Measurements from ENCODE around the gene AGO1. TPM values are rescaled to one million over a fixed set of nuclear protein-coding genes. Genes with fewer than 3 reads are reported as not detected.

The AGO1 gene
- total RNA-seq (6.1 TPM), polyA plus RNA-seq (3.7 TPM)
- long read RNA-seq, donor 1, full-length matches to known transcripts = 1 of 1 reads
- long read RNA-seq, donor 1, partial matches to known transcripts = 0 of 1 reads
- long read RNA-seq, donor 1, other reads (novel, unspliced or antisense) = 0 of 1 reads
- long read RNA-seq, donor 2, full-length matches to known transcripts = 4 of 9 reads
- long read RNA-seq, donor 2, partial matches to known transcripts = 5 of 9 reads
- long read RNA-seq, donor 2, other reads (novel, unspliced or antisense) = 0 of 9 reads
- long read RNA-seq, donor 3 = 0 reads
- long read RNA-seq, donor 4, full-length matches to known transcripts = 1 of 1 reads
- long read RNA-seq, donor 4, partial matches to known transcripts = 0 of 1 reads
- long read RNA-seq, donor 4, other reads (novel, unspliced or antisense) = 0 of 1 reads
- long read RNA-seq, donor 5 = 0 reads
- long read RNA-seq, donor 6, full-length matches to known transcripts = 1 of 1 reads
- long read RNA-seq, donor 6, partial matches to known transcripts = 0 of 1 reads
- long read RNA-seq, donor 6, other reads (novel, unspliced or antisense) = 0 of 1 reads
- long read RNA-seq, donor 7 = 0 reads
- long read RNA-seq, donor 8 = 0 reads
- long read RNA-seq, donor 9, full-length matches to known transcripts = 1 of 1 reads
- long read RNA-seq, donor 9, partial matches to known transcripts = 0 of 1 reads
- long read RNA-seq, donor 9, other reads (novel, unspliced or antisense) = 0 of 1 reads
- long read RNA-seq, donor 10 = 0 reads

GRCh38 chr1:35882945-35883634, at the start of gene AGO1:
AGO1 (plus strand) TSS chr1:35883209; CDS start chr1:35883422, 213 bp downstream.
- 1% methylated on average over 58 of the region's 58 CpGs for WGBS
- H3K36me3 ChIP-seq (ENCODE audit: control insufficient read depth in 2 of 2, insufficient read depth in 2 of 2, low read length in 1 of 2) = no peaks in the 10 kb centered on the region
- peak within 1 kb of the TSS; percentile 32 to 53 for H3K27ac ChIP-seq (ENCODE audit: low read depth in 1 of 2, low read length in 1 of 2)
- no peaks in the 10 kb centered on the region for H3K27me3 ChIP-seq (ENCODE audit: control insufficient read depth in 2 of 2, insufficient read depth in 1 of 2, low read length in 1 of 2)
- DNase-seq (ENCODE audit: low read depth in 6 of 9, low spot score in 9 of 9) = peak; percentile 70 to 96 (median 91)
- H3K4me3 ChIP-seq (ENCODE audit: low read length in 2 of 2) = peak within 1 kb of the TSS; percentile 98 to 99
- no peaks in the 10 kb centered on the region for H3K9me3 ChIP-seq (ENCODE audit: control insufficient read depth in 2 of 2, insufficient read depth in 1 of 2, low read length in 1 of 2)
- H3K4me1 ChIP-seq (ENCODE audit: control insufficient read depth in 2 of 2, insufficient read depth in 2 of 2, low read length in 2 of 2) = peaks cover 10 to 17% of the 10 kb centered on the region in 2 donors

- Histone ChIP-seq H3K4me1 (ENCODE audit: control insufficient read depth in 2 of 2, insufficient read depth in 2 of 2, low read length in 2 of 2) (no peaks in the 10 kb centered on the region), H3K4me3 (ENCODE audit: low read length in 2 of 2) (no peak overlapping the region), H3K27me3 (ENCODE audit: control insufficient read depth in 2 of 2, insufficient read depth in 1 of 2, low read length in 1 of 2) (no peaks in the 10 kb centered on the region), H3K27ac (ENCODE audit: low read depth in 1 of 2, low read length in 1 of 2) (no peak overlapping the region), H3K9me3 (ENCODE audit: control insufficient read depth in 2 of 2, insufficient read depth in 1 of 2, low read length in 1 of 2) (no peaks in the 10 kb centered on the region), H3K36me3 (ENCODE audit: control insufficient read depth in 2 of 2, insufficient read depth in 2 of 2, low read length in 1 of 2) (peaks cover 6 to 14% of the 10 kb centered on the region in 2 donors)
- no peak for DNase-seq (ENCODE audit: low read depth in 6 of 9, low spot score in 9 of 9)
- WGBS = 93% methylated on average over 2 of the region's 2 CpGs
Observed at GRCh38 chr1:35833395-35833794, 49.6 kb upstream of the AGO1 start.

- Histone ChIP-seq H3K27ac (ENCODE audit: low read depth in 1 of 2, low read length in 1 of 2) (no peak overlapping the region), H3K9me3 (ENCODE audit: control insufficient read depth in 2 of 2, insufficient read depth in 1 of 2, low read length in 1 of 2) (no peaks in the 10 kb centered on the region), H3K4me3 (ENCODE audit: low read length in 2 of 2) (no peak overlapping the region), H3K27me3 (ENCODE audit: control insufficient read depth in 2 of 2, insufficient read depth in 1 of 2, low read length in 1 of 2) (no peaks in the 10 kb centered on the region), H3K4me1 (ENCODE audit: control insufficient read depth in 2 of 2, insufficient read depth in 2 of 2, low read length in 2 of 2) (no peaks in the 10 kb centered on the region), H3K36me3 (ENCODE audit: control insufficient read depth in 2 of 2, insufficient read depth in 2 of 2, low read length in 1 of 2) (peaks cover 6 to 14% of the 10 kb centered on the region in 2 donors)
- WGBS = 98% methylated on average over 2 of the region's 2 CpGs
- DNase-seq (ENCODE audit: low read depth in 6 of 9, low spot score in 9 of 9) = no peak
Observed at GRCh38 chr1:35834218-35834617, 48.8 kb upstream of the AGO1 start.

- H3K27me3 ChIP-seq (ENCODE audit: control insufficient read depth in 2 of 2, insufficient read depth in 1 of 2, low read length in 1 of 2) = no peaks in the 10 kb centered on the region
- WGBS = 92% methylated on average over 2 of the region's 2 CpGs
- H3K9me3 ChIP-seq (ENCODE audit: control insufficient read depth in 2 of 2, insufficient read depth in 1 of 2, low read length in 1 of 2) = no peaks in the 10 kb centered on the region
- H3K4me3 ChIP-seq (ENCODE audit: low read length in 2 of 2) = no peak overlapping the region
- no peak for DNase-seq (ENCODE audit: low read depth in 6 of 9, low spot score in 9 of 9)
- H3K36me3 ChIP-seq (ENCODE audit: control insufficient read depth in 2 of 2, insufficient read depth in 2 of 2, low read length in 1 of 2) = peaks cover 6 to 14% of the 10 kb centered on the region in 2 donors
- no peaks in the 10 kb centered on the region for H3K4me1 ChIP-seq (ENCODE audit: control insufficient read depth in 2 of 2, insufficient read depth in 2 of 2, low read length in 2 of 2)
- H3K27ac ChIP-seq (ENCODE audit: low read depth in 1 of 2, low read length in 1 of 2) = no peak overlapping the region
Observed at GRCh38 chr1:35835398-35835797, 47.6 kb upstream of the AGO1 start.

- H3K36me3 ChIP-seq (ENCODE audit: control insufficient read depth in 2 of 2, insufficient read depth in 2 of 2, low read length in 1 of 2) = peaks cover 11 to 14% of the 10 kb centered on the region in 2 donors
- DNase-seq (ENCODE audit: low read depth in 6 of 9, low spot score in 9 of 9) = no peak
Observed at GRCh38 chr1:35836734-35837133, 46.3 kb upstream of the AGO1 start.

GRCh38 chr1:35838693-35839245, 44.2 kb upstream of the AGO1 start:
- Histone ChIP-seq H3K36me3 (ENCODE audit: control insufficient read depth in 2 of 2, insufficient read depth in 2 of 2, low read length in 1 of 2) (peaks cover 19 to 23% of the 10 kb centered on the region in 2 donors), H3K27ac (ENCODE audit: low read depth in 1 of 2, low read length in 1 of 2) (no peak overlapping the region), H3K4me3 (ENCODE audit: low read length in 2 of 2) (no peak overlapping the region), H3K4me1 (ENCODE audit: control insufficient read depth in 2 of 2, insufficient read depth in 2 of 2, low read length in 2 of 2) (no peaks in the 10 kb centered on the region), H3K27me3 (ENCODE audit: control insufficient read depth in 2 of 2, insufficient read depth in 1 of 2, low read length in 1 of 2) (no peaks in the 10 kb centered on the region), H3K9me3 (ENCODE audit: control insufficient read depth in 2 of 2, insufficient read depth in 1 of 2, low read length in 1 of 2) (no peaks in the 10 kb centered on the region)
- DNase-seq (ENCODE audit: low read depth in 6 of 9, low spot score in 9 of 9) = no peak
- WGBS = 96% methylated on average over 8 of the region's 8 CpGs

More at GRCh38 chr1:35836734-35837133, 46.3 kb upstream of the AGO1 start:
- Histone ChIP-seq H3K27me3 (ENCODE audit: control insufficient read depth in 2 of 2, insufficient read depth in 1 of 2, low read length in 1 of 2) (no peaks in the 10 kb centered on the region), H3K4me1 (ENCODE audit: control insufficient read depth in 2 of 2, insufficient read depth in 2 of 2, low read length in 2 of 2) (no peaks in the 10 kb centered on the region), H3K4me3 (ENCODE audit: low read length in 2 of 2) (no peak overlapping the region), H3K27ac (ENCODE audit: low read depth in 1 of 2, low read length in 1 of 2) (no peak overlapping the region), H3K9me3 (ENCODE audit: control insufficient read depth in 2 of 2, insufficient read depth in 1 of 2, low read length in 1 of 2) (no peaks in the 10 kb centered on the region)
- 100% methylated on average over 1 of the region's 1 CpG for WGBS

GRCh38 chr1:35844826-35845225, 38.2 kb upstream of the AGO1 start:
- Histone ChIP-seq H3K27ac (ENCODE audit: low read depth in 1 of 2, low read length in 1 of 2) (no peak overlapping the region), H3K36me3 (ENCODE audit: control insufficient read depth in 2 of 2, insufficient read depth in 2 of 2, low read length in 1 of 2) (peaks cover 13 to 19% of the 10 kb centered on the region in 2 donors), H3K9me3 (ENCODE audit: control insufficient read depth in 2 of 2, insufficient read depth in 1 of 2, low read length in 1 of 2) (no peaks in the 10 kb centered on the region), H3K4me3 (ENCODE audit: low read length in 2 of 2) (no peak overlapping the region), H3K4me1 (ENCODE audit: control insufficient read depth in 2 of 2, insufficient read depth in 2 of 2, low read length in 2 of 2) (no peaks in the 10 kb centered on the region), H3K27me3 (ENCODE audit: control insufficient read depth in 2 of 2, insufficient read depth in 1 of 2, low read length in 1 of 2) (no peaks in the 10 kb centered on the region)
- DNase-seq (ENCODE audit: low read depth in 6 of 9, low spot score in 9 of 9) = no peak
- 99% methylated on average over 1 of the region's 1 CpG for WGBS

- peaks cover 14 to 19% of the 10 kb centered on the region in 2 donors for H3K36me3 ChIP-seq (ENCODE audit: control insufficient read depth in 2 of 2, insufficient read depth in 2 of 2, low read length in 1 of 2)
- H3K27me3 ChIP-seq (ENCODE audit: control insufficient read depth in 2 of 2, insufficient read depth in 1 of 2, low read length in 1 of 2) = no peaks in the 10 kb centered on the region
- 95% methylated on average over 1 of the region's 1 CpG for WGBS
- DNase-seq (ENCODE audit: low read depth in 6 of 9, low spot score in 9 of 9) = no peak
- no peak overlapping the region for H3K27ac ChIP-seq (ENCODE audit: low read depth in 1 of 2, low read length in 1 of 2)
- H3K4me3 ChIP-seq (ENCODE audit: low read length in 2 of 2) = no peak overlapping the region
- no peaks in the 10 kb centered on the region for H3K9me3 ChIP-seq (ENCODE audit: control insufficient read depth in 2 of 2, insufficient read depth in 1 of 2, low read length in 1 of 2)
- H3K4me1 ChIP-seq (ENCODE audit: control insufficient read depth in 2 of 2, insufficient read depth in 2 of 2, low read length in 2 of 2) = no peaks in the 10 kb centered on the region
Observed at GRCh38 chr1:35845766-35846165, 37.2 kb upstream of the AGO1 start.

All from thymus (tissue), 14 donors.